ENCODE data around the gene PLCD3. TPM values are rescaled to one million over a fixed set of nuclear protein-coding genes. Genes with fewer than 3 reads are reported as not detected.

The PLCD3 gene
- total RNA-seq, 1 donor: 62.6 TPM

DNA sequence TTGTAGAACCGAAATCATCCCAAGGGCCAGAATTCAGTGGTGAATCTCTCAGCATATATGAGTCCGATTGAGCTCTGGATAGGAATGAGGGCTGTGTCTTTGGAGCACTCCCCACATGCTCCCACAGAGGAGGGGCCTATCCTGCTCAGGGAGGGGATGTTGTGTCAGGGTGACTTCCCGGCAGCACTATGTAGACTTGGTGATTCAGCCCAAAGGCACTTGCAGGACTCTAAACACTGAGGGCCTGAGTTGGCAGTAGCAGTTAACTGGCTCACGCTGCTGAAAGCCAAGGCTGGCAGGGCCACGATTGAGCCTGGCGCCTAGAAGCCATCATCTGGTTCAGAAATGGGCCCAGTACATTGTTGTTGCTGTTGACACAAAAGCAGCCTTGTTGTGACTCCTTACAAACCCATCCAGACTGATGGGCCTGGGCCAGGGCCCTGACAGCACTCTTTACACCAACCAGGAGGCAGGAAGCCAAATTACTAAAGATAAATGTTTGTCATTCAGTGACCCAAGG is 39.3 kb downstream of the PLCD3 start:
- peak; percentile 98 for DNase-seq (ENCODE audit: low read depth)
- TF ChIP-seq, protein P1, sequence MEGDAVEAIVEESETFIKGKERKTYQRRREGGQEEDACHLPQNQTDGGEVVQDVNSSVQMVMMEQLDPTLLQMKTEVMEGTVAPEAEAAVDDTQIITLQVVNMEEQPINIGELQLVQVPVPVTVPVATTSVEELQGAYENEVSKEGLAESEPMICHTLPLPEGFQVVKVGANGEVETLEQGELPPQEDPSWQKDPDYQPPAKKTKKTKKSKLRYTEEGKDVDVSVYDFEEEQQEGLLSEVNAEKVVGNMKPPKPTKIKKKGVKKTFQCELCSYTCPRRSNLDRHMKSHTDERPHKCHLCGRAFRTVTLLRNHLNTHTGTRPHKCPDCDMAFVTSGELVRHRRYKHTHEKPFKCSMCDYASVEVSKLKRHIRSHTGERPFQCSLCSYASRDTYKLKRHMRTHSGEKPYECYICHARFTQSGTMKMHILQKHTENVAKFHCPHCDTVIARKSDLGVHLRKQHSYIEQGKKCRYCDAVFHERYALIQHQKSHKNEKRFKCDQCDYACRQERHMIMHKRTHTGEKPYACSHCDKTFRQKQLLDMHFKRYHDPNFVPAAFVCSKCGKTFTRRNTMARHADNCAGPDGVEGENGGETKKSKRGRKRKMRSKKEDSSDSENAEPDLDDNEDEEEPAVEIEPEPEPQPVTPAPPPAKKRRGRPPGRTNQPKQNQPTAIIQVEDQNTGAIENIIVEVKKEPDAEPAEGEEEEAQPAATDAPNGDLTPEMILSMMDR (IDR thresholded peaks at IDR 0.05; ENCODE audit: insufficient read depth, low read depth, low read length): no peak
- H3K4me3 ChIP-seq (ENCODE audit: low read depth, low read length): no peak overlapping the region

DNA sequence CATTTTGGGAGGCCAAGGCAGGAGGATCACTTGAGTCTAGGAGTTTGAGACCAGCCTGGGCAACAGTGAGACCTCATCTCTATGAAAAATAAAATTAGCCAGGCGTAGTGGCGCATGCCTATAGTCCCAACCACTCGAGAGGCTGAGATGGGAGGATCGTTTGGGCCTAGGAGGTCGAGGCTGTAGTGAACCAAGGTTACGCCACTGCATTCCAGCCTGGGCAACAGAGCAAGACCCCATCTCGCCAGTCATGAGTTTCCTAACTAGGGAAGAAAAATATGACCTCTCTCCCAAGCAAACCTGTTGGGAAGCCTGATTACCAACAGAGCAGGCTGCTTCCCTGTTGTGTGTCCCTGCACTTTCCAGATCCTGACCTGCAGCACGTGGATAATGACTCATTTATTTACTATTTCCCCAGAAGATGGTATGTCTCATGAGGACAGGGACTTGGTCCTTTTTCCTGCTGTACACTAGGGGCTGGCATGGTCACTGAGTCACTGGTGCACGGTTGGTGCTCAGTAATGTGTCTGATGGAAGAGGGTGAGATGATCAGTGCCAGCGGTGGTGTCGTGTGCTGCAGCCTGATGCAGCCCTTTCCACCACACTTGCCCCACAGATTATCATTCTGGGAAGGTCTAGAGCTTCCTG is 40.4 kb downstream of the PLCD3 start:
- H3K4me3 ChIP-seq (ENCODE audit: low read depth, low read length): no peak overlapping the region
- peak; percentile 56 for DNase-seq (ENCODE audit: low read depth)
- TF ChIP-seq, protein P1 (IDR thresholded peaks at IDR 0.05; ENCODE audit: insufficient read depth, low read depth, low read length): no peak

DNA sequence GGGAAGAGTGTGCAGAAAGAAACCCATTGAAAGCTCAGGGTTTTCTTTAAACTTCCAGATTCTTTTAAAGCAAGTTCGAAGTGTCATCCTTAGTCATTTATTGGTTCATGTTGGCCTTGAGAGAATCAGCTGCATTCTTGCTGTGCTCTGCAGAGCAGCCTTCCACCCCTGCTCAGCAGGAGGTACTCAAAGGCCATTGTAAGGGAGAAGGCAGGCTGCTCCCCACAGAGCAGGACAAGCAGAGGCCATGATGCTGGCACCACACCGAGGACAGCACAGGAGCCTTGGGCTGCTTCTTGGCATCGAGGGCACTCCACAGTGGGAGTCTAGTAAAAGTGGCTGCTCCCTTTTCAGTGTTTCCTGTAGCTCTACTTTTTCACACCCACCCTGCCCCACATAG is 41.6 kb downstream of the PLCD3 start:
- no peak for DNase-seq (ENCODE audit: low read depth)

DNA sequence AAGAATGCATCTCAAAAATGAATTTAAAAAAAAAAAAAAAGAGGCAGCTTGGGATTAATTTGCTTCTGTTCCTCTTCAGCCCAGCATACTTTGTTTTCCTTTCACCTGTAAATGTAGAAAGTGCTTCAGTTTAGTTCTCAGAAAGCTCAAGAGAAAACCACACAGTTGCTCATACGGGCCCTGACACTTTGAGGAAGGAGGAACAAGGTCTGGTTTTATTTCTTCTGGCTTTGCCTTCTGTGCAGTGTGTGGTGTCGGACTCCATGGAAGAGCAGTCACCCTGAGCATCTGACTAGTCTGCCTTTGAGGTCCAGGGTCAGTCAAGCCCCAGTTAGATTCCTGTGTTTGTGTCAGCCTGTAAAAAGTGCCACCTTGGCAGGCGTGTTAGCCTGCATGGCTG is 43.6 kb downstream of the PLCD3 start:
- no peak overlapping the region for H3K4me3 ChIP-seq (ENCODE audit: low read depth, low read length)
- TF ChIP-seq, protein P1 (IDR thresholded peaks at IDR 0.05; ENCODE audit: insufficient read depth, low read depth, low read length): no peak
- DNase-seq (ENCODE audit: low read depth): no peak

More for the DNA sequence above, 41.6 kb downstream of the PLCD3 start:
- TF ChIP-seq, protein P1 (IDR thresholded peaks at IDR 0.05; ENCODE audit: insufficient read depth, low read depth, low read length): no peak
- no peak overlapping the region for H3K4me3 ChIP-seq (ENCODE audit: low read depth, low read length)

DNA sequence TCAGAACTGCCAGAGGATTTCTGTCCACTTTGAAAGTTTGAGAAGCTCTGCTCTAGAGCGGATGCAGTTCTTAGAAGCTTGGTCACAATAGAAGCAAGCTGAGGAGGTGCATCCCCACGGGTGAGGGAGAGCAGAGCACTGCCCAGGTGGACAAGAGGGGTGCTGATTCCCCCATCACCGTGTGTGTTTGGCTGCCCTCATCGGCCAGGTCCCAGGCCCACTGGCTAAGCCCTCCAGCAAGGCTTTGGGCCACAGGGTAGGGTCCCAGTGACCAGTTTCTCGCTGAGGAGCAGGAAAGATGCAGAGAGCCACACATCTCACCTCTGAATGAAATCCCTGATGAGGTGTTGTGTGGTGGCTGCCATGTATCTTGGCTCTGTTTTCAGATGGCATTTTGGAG is 44.3 kb downstream of the PLCD3 start:
- no peak overlapping the region for H3K4me3 ChIP-seq (ENCODE audit: low read depth, low read length)
- DNase-seq (ENCODE audit: low read depth): no peak
- TF ChIP-seq, protein P1 (IDR thresholded peaks at IDR 0.05; ENCODE audit: insufficient read depth, low read depth, low read length): no peak

DNA sequence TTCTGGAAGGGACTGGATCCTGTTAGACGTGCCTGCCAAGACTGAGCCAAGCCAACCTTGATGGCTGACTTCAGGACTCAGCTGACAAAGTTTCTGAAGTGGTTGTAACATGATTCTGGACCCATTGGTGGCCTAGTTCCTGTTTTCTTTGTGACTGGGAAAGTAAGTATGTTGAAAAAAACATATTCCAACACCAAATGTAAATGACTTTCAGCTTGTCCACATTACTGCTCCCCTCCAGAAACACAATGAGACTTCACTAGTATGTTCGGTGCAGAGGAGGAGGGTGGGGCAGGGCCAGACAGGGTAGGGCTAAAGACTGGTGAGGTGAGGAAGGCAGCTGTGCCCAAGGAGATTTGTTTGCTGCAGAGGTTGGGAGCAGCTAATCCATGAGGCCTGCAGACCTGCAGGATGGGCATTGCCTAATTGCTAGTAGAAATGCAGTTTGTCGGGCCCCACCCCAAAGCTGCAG is 44.8 kb downstream of the PLCD3 start:
- H3K4me3 ChIP-seq (ENCODE audit: low read depth, low read length): no peak overlapping the region
- DNase-seq (ENCODE audit: low read depth): peak; percentile 37
- TF ChIP-seq, protein P1 (IDR thresholded peaks at IDR 0.05; ENCODE audit: insufficient read depth, low read depth, low read length): no peak

Data from fibroblast of villous mesenchyme (primary cell).